Calu3 (cell line): Measurements from ENCODE around the gene FAM131A. TPM values are rescaled to one million over a fixed set of nuclear protein-coding genes. Genes with fewer than 3 reads are reported as not detected.

Source experiments
- BruUV-seq: library from RNA; stranded (reverse); fragments of 400-500 nt; replicated peaks from 2 replicates; lab custom pipeline; 2021; lab: Mats Ljungman, UMichigan
- CTCF ChIA-PET: fragments of 300-600 bp; sonication (Branson Sonifier 250); formaldehyde crosslinking; loops from one replicate; lab custom pipeline; 2022; ENCODE audit warnings: antibody characterized with exemption; lab: Charles Lee
- DNase-seq: peaks from one replicate; pipeline ENCODE4 v3.0.0; 2022
- H3K27ac Mint-ChIP-seq: one replicate; pipeline ENCODE4 v1.8.0; 2022; ENCODE audit warnings: mixed read lengths; ENCODE audit not compliant: unreplicated experiment
- H3K27me3 Mint-ChIP-seq: one replicate; pipeline ENCODE4 v1.8.0; 2022; ENCODE audit warnings: mixed read lengths; ENCODE audit not compliant: unreplicated experiment
- H3K36me3 Mint-ChIP-seq: one replicate; pipeline ENCODE4 v1.8.0; 2022; ENCODE audit warnings: mild to moderate bottlenecking, moderate library complexity, mixed read lengths; ENCODE audit not compliant: insufficient read depth, unreplicated experiment
- H3K4me1 Mint-ChIP-seq: one replicate; pipeline ENCODE4 v1.8.0; 2022; ENCODE audit warnings: mild to moderate bottlenecking, low read depth, mixed read lengths; ENCODE audit not compliant: unreplicated experiment
- H3K4me3 Mint-ChIP-seq: one replicate; pipeline ENCODE4 v1.8.0; 2022; ENCODE audit warnings: mild to moderate bottlenecking, low read depth, moderate library complexity, mixed read lengths; ENCODE audit not compliant: unreplicated experiment
- H3K9me3 Mint-ChIP-seq: one replicate; pipeline ENCODE4 v1.8.0; 2022; ENCODE audit warnings: low read depth, mixed read lengths; ENCODE audit not compliant: unreplicated experiment
- CTCF ChIP-seq: fragments of 200-600 bp; IDR thresholded peaks from one replicate; pipeline ENCODE4 v1.8.0; 2022; ENCODE audit warnings: antibody characterized with exemption; ENCODE audit not compliant: unreplicated experiment
- intact Hi-C: fragments of 100-400 bp; cut with micrococcal nuclease; formaldehyde crosslinking; loops from one replicate; pipeline ENCODE4 v1.10.0; 2022; ENCODE audit not compliant: unreplicated experiment
- total RNA-seq: library from RNA; stranded (reverse); gene quantifications from 2 replicates; pipeline ENCODE4 v1.2.3, GENCODE V29; 2022

FAM131A gene
- total RNA-seq, 1 experiment from 2014 or later = 24.4 TPM

- no peaks in the 10 kb centered on the region for H3K9me3 Mint-ChIP-seq
- TF ChIP-seq CTCF = no peak
- DNase-seq = no peak
- H3K4me3 Mint-ChIP-seq = peak overlapping the region; percentile 68
- peaks cover 83% of the 10 kb centered on the region for H3K36me3 Mint-ChIP-seq
- intact Hi-C loops = no loop called here
- no TSS peak for BruUV-seq
- CTCF ChIA-PET = no interaction called here
- H3K27me3 Mint-ChIP-seq = no peaks in the 10 kb centered on the region
- peak overlapping the region; percentile 1 for H3K27ac Mint-ChIP-seq
- H3K4me1 Mint-ChIP-seq = peaks cover 42% of the 10 kb centered on the region
Measured at GRCh38 chr3:184317201-184317600, 20.2 kb upstream of the FAM131A start.

- H3K27me3 Mint-ChIP-seq = no peaks in the 10 kb centered on the region
- CTCF ChIA-PET = interaction anchor here (0.5 to 0.8 kb wide), 5 partner anchors 20 to 112 kb away, joined by 3 to 4 read pairs (median 3); no protein-coding TSS in a partner anchor
- no peak for TF ChIP-seq CTCF
- no TSS peak for BruUV-seq
- DNase-seq = peak; percentile 98
- no peaks in the 10 kb centered on the region for H3K9me3 Mint-ChIP-seq
- H3K4me1 Mint-ChIP-seq = peaks cover 48% of the 10 kb centered on the region
- peak overlapping the region; percentile 30 for H3K27ac Mint-ChIP-seq
- peak overlapping the region; percentile 60 for H3K4me3 Mint-ChIP-seq
- intact Hi-C loops = no loop called here
- H3K36me3 Mint-ChIP-seq = peaks cover 98% of the 10 kb centered on the region
Measured at GRCh38 chr3:184320104-184320445, 17.3 kb upstream of the FAM131A start.

GRCh38 chr3:184321666-184322065 is 15.7 kb upstream of the FAM131A start:
- H3K36me3 Mint-ChIP-seq = peaks cover 98% of the 10 kb centered on the region
- no peak overlapping the region for H3K4me3 Mint-ChIP-seq
- peak overlapping the region; percentile 4 for H3K27ac Mint-ChIP-seq
- no peaks in the 10 kb centered on the region for H3K9me3 Mint-ChIP-seq
- CTCF ChIA-PET = no interaction called here
- BruUV-seq = TSS peak; percentile 7
- no peak for TF ChIP-seq CTCF
- DNase-seq = no peak
- peaks cover 42% of the 10 kb centered on the region for H3K4me1 Mint-ChIP-seq
- no peaks in the 10 kb centered on the region for H3K27me3 Mint-ChIP-seq
- intact Hi-C loops = no loop called here

- peaks cover 37% of the 10 kb centered on the region for H3K4me1 Mint-ChIP-seq
- H3K9me3 Mint-ChIP-seq = no peaks in the 10 kb centered on the region
- intact Hi-C loops = no loop called here
- TF ChIP-seq CTCF = no peak
- CTCF ChIA-PET = no interaction called here
- no peaks in the 10 kb centered on the region for H3K27me3 Mint-ChIP-seq
- no peak for DNase-seq
- no peak overlapping the region for H3K4me3 Mint-ChIP-seq
- H3K36me3 Mint-ChIP-seq = peaks cover 98% of the 10 kb centered on the region
- no TSS peak for BruUV-seq
- H3K27ac Mint-ChIP-seq = peak overlapping the region; percentile 29
Measured at GRCh38 chr3:184322731-184323487, 14.5 kb upstream of the FAM131A start.
